PC-3 (cell line): Measurements from ENCODE around the gene CFAP97D2.

Experiments used
- CTCF ChIP-seq: fragments of 300-600 bp; sonication (generic); conservative IDR thresholded peaks from 2 replicates; pipeline ENCODE4 v1.5.1; 2017; ENCODE audit warnings: antibody characterized with exemption, low read depth, mild to moderate bottlenecking, low read length
- EZH2 ChIP-seq: fragments of 300-600 bp; sonication (generic); IDR thresholded peaks from one replicate; pipeline ENCODE4 v1.6.1; 2017; ENCODE audit warnings: antibody characterized with exemption, mild to moderate bottlenecking, low read length; ENCODE audit not compliant: unreplicated experiment

- TF ChIP-seq CTCF: no peak
- TF ChIP-seq EZH2: no peak
Measured at GRCh38 chr13:114259974-114260373, 80.9 kb downstream of the CFAP97D2 start.
